HepG2 (cell line): Measurements from ENCODE around the gene CYP2A6. TPM values are rescaled to one million over a fixed set of nuclear protein-coding genes. Genes with fewer than 3 reads are reported as not detected.
"Not testable (repeated sequence)": the region's sequence is repeated elsewhere in the genome, so short reads cannot be mapped to it uniquely, and the experiment has no call there.

ENCODE experiments used
- ATAC-seq: fragments of 200-7000 bp; cut with Tn5 transposase; 3 replicates; pipeline ENCODE4 v1.9.1; 2020; ENCODE audit warnings: mild to moderate bottlenecking, moderate library complexity
- BruUV-seq: library from RNA; stranded (reverse); fragments of 400-500 nt; replicated peaks from 2 replicates; lab custom pipeline; 2021; lab: Mats Ljungman, UMichigan
- CTCF ChIA-PET: fragments of 300-600 bp; formaldehyde crosslinking; extraction: SDS; loops from one replicate; lab custom pipeline; 2021; ENCODE audit warnings: low total read pairs, inconsistent platforms, low intra/inter-chr PET ratio; lab: Yijun Ruan, JAX
- POLR2A ChIA-PET: fragments of 350-600 bp; sonication (Branson Sonifier 250); formaldehyde crosslinking; loops from one replicate; lab custom pipeline; 2020; ENCODE audit warnings: antibody characterized with exemption, inconsistent platforms; lab: Yijun Ruan, JAX
- DNase-seq: peaks from one replicate; pipeline ENCODE4 v3.0.0-alpha.2; 2015; ENCODE audit warnings: low spot score
- FAIRE-seq: peaks from 3 replicates; lab custom pipeline; 2011; peaks lifted over from hg19 to GRCh38; lab: Jason Lieb, UNC
- H2AFZ ChIP-seq: one replicate; pipeline ENCODE4 v1.6.1; 2011; ENCODE audit warnings: low read length, inconsistent platforms
- H3K27ac ChIP-seq: fragments of 300-600 bp; 3 replicates; pipeline ENCODE4 v1.8.0; 2011; ENCODE audit warnings: mixed run types, mild to moderate bottlenecking, mixed read lengths, low read length, inconsistent platforms; ENCODE audit not compliant: insufficient read depth; ENCODE audit errors: extremely low read length
- H3K27me3 ChIP-seq, 2 experiments: fragments of 200-600 bp in 1 of 2; 2 replicates in 1 of 2; 3 replicates in 1 of 2; pipeline versions ENCODE4 v1.6.0 to v1.8.0; 2011; ENCODE audit warnings: low read length in 2 of 2, mild to moderate bottlenecking in 2 of 2, moderate library complexity in 2 of 2, inconsistent platforms in 1 of 2; ENCODE audit not compliant: insufficient read depth in 2 of 2, control insufficient read depth in 1 of 2
- H3K36me3 ChIP-seq, 2 experiments: fragments of 200-600 bp in 1 of 2; replicated peaks in 1 of 2; 2 replicates in 1 of 2; 3 replicates in 1 of 2; pipeline versions ENCODE4 v1.5.1 to v1.8.0; 2011; ENCODE audit warnings: low read length in 2 of 2, inconsistent platforms in 1 of 2; ENCODE audit not compliant: insufficient read depth in 2 of 2, control insufficient read depth in 1 of 2
- H3K4me1 ChIP-seq: 2 replicates; pipeline ENCODE4 v1.5.1; 2012; ENCODE audit warnings: low read length, inconsistent platforms; ENCODE audit not compliant: insufficient read depth
- H3K4me2 ChIP-seq: 2 replicates; pipeline ENCODE4 v1.6.0; 2011; ENCODE audit warnings: low read depth, low read length, inconsistent platforms
- H3K4me3 ChIP-seq, 3 experiments: fragments of 200-600 bp in 1 of 3; sonication (generic), shearing (Covaris generic) in 1 of 3; replicated peaks in 1 of 3; 2 replicates each; pipeline ENCODE4 v1.5.1; 2011 to 2016; ENCODE audit warnings: low read length in 3 of 3, inconsistent platforms in 2 of 3, low read depth in 2 of 3, mild to moderate bottlenecking in 2 of 3, control low read depth in 1 of 3, mixed read lengths in 1 of 3; ENCODE audit not compliant: insufficient read depth in 1 of 3
- H3K79me2 ChIP-seq: one replicate; pipeline ENCODE4 v1.6.1; 2011; ENCODE audit warnings: low read length, inconsistent platforms; ENCODE audit not compliant: insufficient read depth
- H3K9ac ChIP-seq: 2 replicates; pipeline ENCODE4 v1.6.0; 2011; ENCODE audit warnings: mild to moderate bottlenecking, low read depth, low read length, inconsistent platforms; ENCODE audit not compliant: insufficient read depth
- H3K9me3 ChIP-seq: 2 replicates; pipeline ENCODE4 v1.5.1; 2012; ENCODE audit warnings: mild to moderate bottlenecking, low read length
- H4K20me1 ChIP-seq: 2 replicates; pipeline ENCODE4 v1.6.0; 2011; ENCODE audit warnings: inconsistent platforms, mild to moderate bottlenecking, low read length, moderate library complexity; ENCODE audit not compliant: insufficient read depth
- ONECUT2 ChIP-seq: sonication (generic); formaldehyde crosslinking; IDR thresholded peaks from 2 replicates; pipeline ENCODE4 v1.4.0; 2020; ENCODE audit warnings: missing genetic modification reagents
- PHF21A ChIP-seq: sonication (generic); formaldehyde crosslinking; IDR thresholded peaks from 2 replicates; pipeline ENCODE4 v1.5.0; 2020; ENCODE audit warnings: mild to moderate bottlenecking, missing genetic modification reagents
- ZMYM4 ChIP-seq: sonication (generic); formaldehyde crosslinking; IDR thresholded peaks from 2 replicates; pipeline ENCODE4 v1.8.1; 2023; ENCODE audit warnings: mild to moderate bottlenecking, missing genetic modification reagents
- WGBS: methylation state at CpG from one replicate; pipeline ENCODE4 v1.1.6; 2017; ENCODE audit warnings: low lambda C conversion rate; 5-methylcytosine and 5-hydroxymethylcytosine counted together
- in situ Hi-C: cut with HindIII; loops from 2 replicates; pipeline ENCODE4 v1.10.0; 2017; ENCODE audit warnings: low pct_unique_long_range_greater_than_20kb; ENCODE audit not compliant: extremely low pct_ligation_motif_present
- intact Hi-C: fragments of 100-400 bp; cut with micrococcal nuclease; formaldehyde crosslinking; loops from one replicate; pipeline ENCODE4 v1.10.0; 2022; ENCODE audit not compliant: unreplicated experiment
- polyA plus RNA-seq, 8 experiments: library from polyadenylated mRNA; depleted of rRNA in 3 of 8; stranded (reverse) in 7 of 8; unstranded in 1 of 8; fragments of >200 nt; fragmentation: Illumina TruSeq in 4 of 8; extraction: Trizol in 4 of 8; gene quantifications; 2 replicates each; pipeline versions ENCODE4 v1.2.1 to v1.2.3, GENCODE V29; 2011 to 2016; ENCODE audit warnings: low read depth in 4 of 8, missing spikeins in 1 of 8, mixed read lengths in 1 of 8; ENCODE audit not compliant: insufficient read depth in 1 of 8
- total RNA-seq, 5 experiments: library from RNA; depleted of rRNA; stranded (reverse); fragments of >200 nt; fragmentation: Illumina TruSeq; extraction: Trizol; gene quantifications; 2 replicates each; pipeline ENCODE4 v1.2.3, GENCODE V29; 2016; ENCODE audit warnings: low read depth in 1 of 5
- TF ChIP-seq, protein P1 (sequence below): sonication (generic); formaldehyde crosslinking; IDR thresholded peaks from 2 replicates; pipeline ENCODE4 v1.5.0; 2020; ENCODE audit warnings: mild to moderate bottlenecking, missing genetic modification reagents, borderline replicate concordance
- TF ChIP-seq, protein P2 (sequence below): sonication (generic); formaldehyde crosslinking; conservative IDR thresholded peaks from 2 replicates; pipeline ENCODE4 v1.8.1; 2023; ENCODE audit warnings: missing genetic modification reagents

The CYP2A6 gene
- total and polyA plus RNA-seq, 2 of the 13 experiments (the other 11 are each of a cell fraction or from before 2014, with no cell fraction given) = not detected

DNA sequence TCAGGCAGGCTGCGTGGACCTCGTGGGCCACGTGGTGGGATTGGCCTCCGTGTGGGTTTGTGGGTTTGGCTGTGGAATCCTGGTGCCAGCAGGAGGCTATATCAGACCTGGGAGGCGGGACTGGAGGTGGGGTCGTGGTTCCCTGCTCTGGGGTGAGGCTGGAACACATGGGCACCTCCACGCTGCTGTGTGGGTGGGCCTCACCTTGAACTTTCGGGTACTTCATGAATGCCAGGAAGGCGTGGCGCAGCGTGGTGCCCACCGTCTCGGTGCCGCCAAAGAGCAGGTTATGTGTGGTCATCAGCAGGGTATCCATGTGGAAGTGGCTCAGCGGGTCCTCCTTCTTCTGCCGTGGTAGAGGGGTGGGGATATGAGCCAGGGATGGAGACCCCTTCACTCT is 25.3 kb downstream of the CYP2A6 start:
- H3K27me3 ChIP-seq, H3K27ac ChIP-seq, CTCF ChIA-PET, in situ Hi-C loops, H3K36me3 ChIP-seq, H3K4me2 ChIP-seq, FAIRE-seq, H3K79me2 ChIP-seq, H2AFZ ChIP-seq, DNase-seq, ATAC-seq, H3K9ac ChIP-seq, H3K9me3 ChIP-seq, H4K20me1 ChIP-seq, intact Hi-C loops, H3K4me3 ChIP-seq, POLR2A ChIA-PET, BruUV-seq: not testable (repeated sequence)
- 92% methylated on average over 5 of the region's 16 CpGs for WGBS
- H3K4me1 ChIP-seq = peaks cover 28% of the 10 kb centered on the region

DNA sequence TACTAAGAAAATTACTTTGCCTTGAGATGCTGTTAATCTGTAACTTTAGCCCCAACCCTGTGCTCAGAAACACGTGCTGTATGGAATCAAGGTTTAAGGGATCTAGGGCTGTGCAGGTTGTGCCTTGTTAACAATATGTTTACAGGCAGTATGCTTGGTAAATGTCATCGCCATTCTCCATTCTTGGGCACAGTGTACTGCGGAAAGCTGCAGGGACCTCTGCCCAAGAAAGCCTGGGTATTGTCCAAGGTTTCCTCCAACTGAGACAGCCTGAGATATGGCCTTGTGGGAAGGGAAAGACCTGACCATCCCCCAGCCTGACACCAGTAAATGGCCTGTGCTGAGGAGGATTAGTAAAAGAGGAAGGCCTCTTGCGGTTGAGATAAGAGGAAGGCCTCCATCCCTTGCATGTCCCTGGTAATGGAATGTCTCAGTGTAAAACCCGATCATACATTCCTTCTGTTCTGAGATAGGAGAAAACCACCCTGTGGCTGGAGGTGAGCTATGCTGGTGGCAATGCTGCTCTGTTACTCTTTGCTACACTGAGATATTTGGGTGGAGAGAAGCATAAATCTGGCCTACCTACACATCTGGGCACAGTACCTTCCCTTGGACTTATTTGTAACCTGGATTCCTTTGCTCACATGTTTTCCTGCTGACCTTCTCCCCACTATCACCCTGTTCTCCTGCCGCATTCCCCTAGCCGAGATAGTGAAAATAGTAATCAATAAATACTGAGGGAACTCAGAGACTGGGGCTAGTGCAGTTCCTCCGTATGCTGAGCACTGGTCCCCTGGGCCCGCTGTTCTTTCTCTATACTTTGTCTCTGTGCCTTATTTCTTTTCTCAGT is 27.3 kb downstream of the CYP2A6 start:
- FAIRE-seq, intact Hi-C loops, H3K79me2 ChIP-seq, in situ Hi-C loops, H2AFZ ChIP-seq, H3K36me3 ChIP-seq, H3K27me3 ChIP-seq, BruUV-seq, H4K20me1 ChIP-seq, DNase-seq, CTCF ChIA-PET, H3K9me3 ChIP-seq: not testable (repeated sequence)
- H3K4me1 ChIP-seq = peaks cover 28% of the 10 kb centered on the region
- 32% methylated on average over 9 of the region's 9 CpGs for WGBS
- H3K9ac ChIP-seq = peak overlapping the region; percentile 5; the same call in 1 of the 2 replicates
- peak; percentile 6; the same call in 1 of the 3 replicates for ATAC-seq
- peak overlapping the region in 1 of 3 experiments; percentile 37; a peak in 1 of 6 replicates for H3K4me3 ChIP-seq
- peak overlapping the region; percentile 73 for H3K4me2 ChIP-seq
- POLR2A ChIA-PET = interaction anchor here (1.2 to 1.4 kb wide), 2 partner anchors 9 to 160 kb away, joined by 4 to 6 read pairs; no protein-coding TSS in a partner anchor
- H3K27ac ChIP-seq = peak overlapping the region; percentile 43
- 0 out of 2 replicates have a peak, but pooled peaks have one; percentile 14 for TF ChIP-seq ZMYM4 (CRISPR knock-in tag)
- TF ChIP-seq, protein P1, sequence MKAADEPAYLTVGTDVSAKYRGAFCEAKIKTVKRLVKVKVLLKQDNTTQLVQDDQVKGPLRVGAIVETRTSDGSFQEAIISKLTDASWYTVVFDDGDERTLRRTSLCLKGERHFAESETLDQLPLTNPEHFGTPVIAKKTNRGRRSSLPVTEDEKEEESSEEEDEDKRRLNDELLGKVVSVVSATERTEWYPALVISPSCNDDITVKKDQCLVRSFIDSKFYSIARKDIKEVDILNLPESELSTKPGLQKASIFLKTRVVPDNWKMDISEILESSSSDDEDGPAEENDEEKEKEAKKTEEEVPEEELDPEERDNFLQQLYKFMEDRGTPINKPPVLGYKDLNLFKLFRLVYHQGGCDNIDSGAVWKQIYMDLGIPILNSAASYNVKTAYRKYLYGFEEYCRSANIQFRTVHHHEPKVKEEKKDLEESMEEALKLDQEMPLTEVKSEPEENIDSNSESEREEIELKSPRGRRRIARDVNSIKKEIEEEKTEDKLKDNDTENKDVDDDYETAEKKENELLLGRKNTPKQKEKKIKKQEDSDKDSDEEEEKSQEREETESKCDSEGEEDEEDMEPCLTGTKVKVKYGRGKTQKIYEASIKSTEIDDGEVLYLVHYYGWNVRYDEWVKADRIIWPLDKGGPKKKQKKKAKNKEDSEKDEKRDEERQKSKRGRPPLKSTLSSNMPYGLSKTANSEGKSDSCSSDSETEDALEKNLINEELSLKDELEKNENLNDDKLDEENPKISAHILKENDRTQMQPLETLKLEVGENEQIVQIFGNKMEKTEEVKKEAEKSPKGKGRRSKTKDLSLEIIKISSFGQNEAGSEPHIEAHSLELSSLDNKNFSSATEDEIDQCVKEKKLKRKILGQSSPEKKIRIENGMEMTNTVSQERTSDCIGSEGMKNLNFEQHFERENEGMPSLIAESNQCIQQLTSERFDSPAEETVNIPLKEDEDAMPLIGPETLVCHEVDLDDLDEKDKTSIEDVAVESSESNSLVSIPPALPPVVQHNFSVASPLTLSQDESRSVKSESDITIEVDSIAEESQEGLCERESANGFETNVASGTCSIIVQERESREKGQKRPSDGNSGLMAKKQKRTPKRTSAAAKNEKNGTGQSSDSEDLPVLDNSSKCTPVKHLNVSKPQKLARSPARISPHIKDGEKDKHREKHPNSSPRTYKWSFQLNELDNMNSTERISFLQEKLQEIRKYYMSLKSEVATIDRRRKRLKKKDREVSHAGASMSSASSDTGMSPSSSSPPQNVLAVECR (CRISPR knock-in tag) = 0 out of 2 replicates have a peak, but pooled peaks have one; percentile 2
- TF ChIP-seq, protein P2, sequence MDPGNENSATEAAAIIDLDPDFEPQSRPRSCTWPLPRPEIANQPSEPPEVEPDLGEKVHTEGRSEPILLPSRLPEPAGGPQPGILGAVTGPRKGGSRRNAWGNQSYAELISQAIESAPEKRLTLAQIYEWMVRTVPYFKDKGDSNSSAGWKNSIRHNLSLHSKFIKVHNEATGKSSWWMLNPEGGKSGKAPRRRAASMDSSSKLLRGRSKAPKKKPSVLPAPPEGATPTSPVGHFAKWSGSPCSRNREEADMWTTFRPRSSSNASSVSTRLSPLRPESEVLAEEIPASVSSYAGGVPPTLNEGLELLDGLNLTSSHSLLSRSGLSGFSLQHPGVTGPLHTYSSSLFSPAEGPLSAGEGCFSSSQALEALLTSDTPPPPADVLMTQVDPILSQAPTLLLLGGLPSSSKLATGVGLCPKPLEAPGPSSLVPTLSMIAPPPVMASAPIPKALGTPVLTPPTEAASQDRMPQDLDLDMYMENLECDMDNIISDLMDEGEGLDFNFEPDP (CRISPR knock-in tag) = 0 out of 2 replicates have a peak, but pooled peaks have one; percentile 75
- peak; percentile 46 for TF ChIP-seq ONECUT2 (CRISPR knock-in tag)
- 0 out of 2 replicates have a peak, but pooled peaks have one; percentile 31 for TF ChIP-seq PHF21A (CRISPR knock-in tag)
